ENCODE measurements around the gene MED22.

GRCh38 chr9:133353548-133353947 is 5.6 kb upstream of the MED22 start:
- TF ChIP-seq REST (IDR thresholded peaks at IDR 0.05; ENCODE audit: low read depth): no peak
- TF ChIP-seq EGR1 (IDR thresholded peaks at IDR 0.05): no peak
- no peak for TF ChIP-seq TAF1 (IDR thresholded peaks at IDR 0.05; ENCODE audit: low read depth)
- no peak for TF ChIP-seq YY1 (IDR thresholded peaks at IDR 0.05; ENCODE audit: low read depth)
- TF ChIP-seq EP300 (IDR thresholded peaks at IDR 0.05; ENCODE audit: borderline replicate concordance): no peak
- no peak for TF ChIP-seq NFIC (IDR thresholded peaks at IDR 0.05)
- no peak for TF ChIP-seq RAD21 (IDR thresholded peaks at IDR 0.05; ENCODE audit: low read depth)
- no peak for TF ChIP-seq CEBPB (IDR thresholded peaks at IDR 0.05)
- no peak for TF ChIP-seq MAX (IDR thresholded peaks at IDR 0.05)
